ENCODE results near the gene FBXL17.

Gene FBXL17

GRCh38 chr5:107945061-107945460, 436.8 kb downstream of the FBXL17 start:
- no peak for DNase-seq

- no peak for DNase-seq
These were observed 438.0 kb downstream of the FBXL17 start for GRCh38 chr5:107943923-107944322.

DNA sequence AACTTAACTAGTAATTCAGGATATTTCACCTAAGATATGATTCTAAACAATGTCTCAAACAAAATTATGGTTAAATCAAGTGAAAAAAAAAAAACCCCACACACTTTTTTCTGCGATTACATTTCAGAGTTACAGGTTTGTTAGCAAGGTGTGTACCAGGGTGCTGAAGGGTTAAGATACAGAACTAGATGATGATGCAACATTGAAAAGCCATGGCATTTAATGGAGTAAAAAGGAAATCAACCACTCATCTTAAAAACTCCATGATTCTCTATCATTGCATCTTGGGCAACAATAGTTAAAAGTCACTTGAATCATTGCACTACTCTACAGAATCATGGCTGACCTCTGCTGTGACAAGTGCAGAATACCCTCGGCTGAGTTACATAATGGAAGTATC, 440.9 kb downstream of the FBXL17 start:
- DNase-seq: no peak

- DNase-seq: peak; percentile 55
These were observed 444.1 kb downstream of the FBXL17 start for GRCh38 chr5:107937651-107938355.

- peak; percentile 55 for DNase-seq
These were observed 444.7 kb downstream of the FBXL17 start for GRCh38 chr5:107937204-107937603.

DNA sequence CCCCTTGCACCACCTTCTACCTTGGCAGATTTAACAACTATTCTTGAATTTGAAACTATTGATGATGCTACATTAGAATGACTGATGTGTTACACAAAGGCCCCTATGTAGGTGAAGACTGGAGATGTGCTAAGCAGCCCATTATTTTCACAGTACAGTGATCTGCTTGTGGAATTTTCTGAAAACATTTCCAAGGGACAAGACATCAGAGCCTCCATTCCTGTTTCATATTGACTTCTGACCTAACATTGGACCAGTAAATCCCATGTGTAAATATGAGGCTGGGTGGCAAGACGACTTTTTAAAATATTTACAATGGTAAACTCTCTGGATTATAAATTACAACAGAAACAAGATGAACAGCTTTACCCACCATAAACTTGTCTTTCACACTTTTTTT, 445.4 kb downstream of the FBXL17 start:
- DNase-seq: no peak

DNA sequence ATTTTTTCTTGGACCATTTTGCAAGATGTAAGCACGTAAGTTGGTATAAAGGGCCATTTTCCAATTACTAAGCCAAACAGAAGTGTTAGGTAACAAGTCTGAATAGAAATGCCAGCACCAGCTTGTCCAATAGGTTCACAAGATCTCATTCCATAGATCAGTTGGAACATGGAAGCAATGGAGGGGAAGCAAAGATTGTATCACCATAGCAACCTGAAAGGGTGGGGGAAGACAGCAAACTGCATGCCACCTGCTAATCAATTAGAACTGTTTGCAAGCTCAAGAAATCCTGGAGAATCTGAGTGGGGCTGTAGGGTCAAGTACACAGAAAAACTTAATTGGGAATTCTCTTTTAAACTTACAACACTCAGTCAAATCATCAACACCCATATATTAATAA, 446.3 kb downstream of the FBXL17 start:
- peak; percentile 52 for DNase-seq

DNA sequence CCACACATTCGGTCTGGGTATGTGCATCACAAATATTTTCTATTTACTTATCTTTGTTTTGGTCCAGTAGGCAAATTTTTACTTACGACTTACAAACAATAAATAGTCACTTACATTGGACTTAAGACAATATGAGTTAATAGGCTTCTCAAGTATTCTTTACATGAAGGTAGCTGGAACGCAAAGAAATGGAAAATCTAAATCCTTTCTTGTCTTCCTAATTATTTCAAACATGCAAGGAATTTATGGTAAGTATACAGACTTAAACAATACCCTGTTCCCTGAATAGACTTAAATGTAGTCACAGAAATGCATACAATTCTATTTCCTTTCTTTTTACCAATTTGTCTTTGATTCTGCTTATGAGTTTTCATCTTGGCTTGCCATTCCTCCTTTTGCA, 448.6 kb downstream of the FBXL17 start:
- no peak for DNase-seq

DNA sequence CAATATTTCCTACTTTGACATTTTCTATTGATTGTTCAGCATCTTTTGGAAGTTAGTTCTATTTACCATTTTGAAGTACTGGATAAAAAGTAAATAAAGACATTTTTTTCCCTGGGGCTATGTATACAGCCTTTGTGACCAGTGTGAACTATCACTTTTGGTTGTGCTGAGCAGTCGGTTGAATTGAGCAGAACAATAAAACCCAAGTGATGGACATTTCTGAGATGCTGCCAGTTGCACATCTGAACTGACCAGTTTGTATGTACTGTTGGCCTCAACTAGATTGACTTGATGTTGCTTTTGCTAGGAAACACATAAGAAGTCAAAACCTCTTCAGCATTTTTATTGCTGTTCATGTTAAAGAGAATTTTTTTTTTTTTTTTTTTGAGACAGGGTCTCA, 451.0 kb downstream of the FBXL17 start:
- no peak for DNase-seq

- no peak for DNase-seq
These were observed 451.8 kb downstream of the FBXL17 start for GRCh38 chr5:107930092-107930491.

DNA sequence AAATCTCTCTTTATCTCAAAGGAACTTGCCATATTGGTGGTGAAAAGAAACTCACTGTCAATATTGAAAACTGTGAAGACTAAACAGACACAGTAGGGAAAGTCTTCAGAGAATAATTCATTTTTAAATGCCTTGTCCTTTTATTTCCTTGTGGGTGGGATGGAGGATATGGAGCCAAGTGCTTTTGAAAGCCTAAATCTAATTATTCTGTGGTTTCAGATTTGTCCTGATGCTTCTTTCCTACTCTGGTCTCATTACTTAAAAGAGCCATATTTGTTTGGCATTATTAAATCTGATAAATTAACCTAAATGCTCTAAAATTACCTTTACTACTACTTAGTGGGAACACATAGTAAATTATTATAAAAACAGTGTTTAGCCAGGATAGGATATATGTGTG, 452.8 kb downstream of the FBXL17 start:
- no peak for DNase-seq

GRCh38 chr5:107926121-107926520, 455.8 kb downstream of the FBXL17 start:
- no peak for DNase-seq

- no peak for DNase-seq
These were observed 456.7 kb downstream of the FBXL17 start for GRCh38 chr5:107925200-107925599.

DNA sequence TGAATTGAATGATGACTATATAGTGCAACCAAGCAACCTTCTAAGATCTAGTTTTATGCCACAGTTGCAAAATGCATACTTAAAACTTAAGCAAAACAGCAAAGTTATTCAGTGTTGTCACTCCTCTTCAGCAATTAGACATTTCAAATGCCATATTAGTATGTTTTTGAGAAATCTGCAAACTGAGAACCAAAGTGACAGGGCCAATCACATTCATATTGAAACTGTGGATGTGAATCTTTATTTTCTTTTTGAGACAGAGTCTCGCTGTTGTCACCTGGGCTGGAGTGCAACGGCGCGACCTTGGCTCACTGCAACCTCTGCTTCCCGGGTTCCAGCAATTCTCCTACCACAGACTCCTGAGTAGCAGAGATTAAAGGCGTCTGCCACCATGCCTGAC, 461.9 kb downstream of the FBXL17 start:
- no peak for DNase-seq

DNA sequence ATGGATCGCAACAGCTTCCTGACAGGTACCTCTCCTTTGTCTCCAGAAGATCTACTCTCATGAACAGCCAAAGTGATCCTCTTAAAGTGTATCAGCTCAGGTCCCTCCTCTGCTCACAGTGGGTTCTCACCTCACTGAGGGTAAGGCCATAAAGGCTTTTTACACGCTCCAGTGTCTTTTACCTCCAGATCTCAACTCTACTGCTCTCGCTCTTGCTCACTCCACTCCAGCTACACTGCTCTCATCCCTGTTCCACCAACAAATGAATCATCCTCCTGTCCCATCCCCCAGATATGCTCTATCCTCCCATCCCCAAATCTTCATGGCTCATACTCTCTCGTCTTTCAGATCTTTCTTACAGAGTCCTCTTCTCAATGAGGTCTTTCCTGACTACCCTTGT, 462.5 kb downstream of the FBXL17 start:
- no peak for DNase-seq

DNA sequence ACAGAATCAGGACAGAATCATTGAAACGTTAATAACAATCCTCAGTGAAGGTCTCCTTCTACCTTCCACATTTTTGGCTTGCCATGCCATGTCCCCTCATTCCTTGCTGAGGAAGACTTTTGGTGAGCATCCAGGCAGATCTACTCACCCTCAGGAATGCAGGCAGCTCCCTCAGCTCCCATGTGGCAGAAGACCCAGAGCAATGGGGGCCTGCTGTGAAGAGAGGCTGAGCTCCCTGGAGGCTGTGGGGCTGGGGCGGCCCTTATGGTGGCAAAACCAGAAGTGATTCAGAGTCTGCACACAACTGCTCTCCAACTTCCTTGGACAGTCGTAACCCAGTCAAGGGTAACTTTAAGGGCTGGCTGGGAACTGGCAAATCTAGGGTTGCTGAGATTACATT, 463.9 kb downstream of the FBXL17 start:
- no peak for DNase-seq

- no peak for DNase-seq
These were observed 464.9 kb downstream of the FBXL17 start for GRCh38 chr5:107916731-107917725.

- DNase-seq: no peak
These were observed 466.6 kb downstream of the FBXL17 start for GRCh38 chr5:107915176-107915812.

- DNase-seq: no peak
These were observed 468.4 kb downstream of the FBXL17 start for GRCh38 chr5:107913494-107913893.

DNA sequence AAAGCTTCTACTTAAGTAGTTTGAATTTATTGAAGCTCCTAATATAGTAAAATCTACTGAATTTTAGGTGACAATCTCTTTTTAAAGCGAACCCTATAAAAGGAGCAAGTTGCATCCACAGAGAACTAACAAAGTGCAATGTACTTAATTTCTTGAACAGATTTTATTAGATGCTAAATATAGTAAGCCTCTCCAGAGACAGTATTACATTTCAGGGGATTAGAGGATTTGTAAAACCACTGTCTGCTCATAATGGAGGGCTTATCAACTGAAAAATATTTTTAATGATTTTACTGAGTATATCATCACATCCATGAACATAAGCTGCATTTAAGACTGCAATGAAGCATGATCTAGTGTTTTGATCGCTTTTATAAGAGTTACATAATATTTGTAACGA, 481.2 kb downstream of the FBXL17 start:
- DNase-seq: no peak

GRCh38 chr5:107894361-107894760, 487.5 kb downstream of the FBXL17 start:
- no peak for DNase-seq

GRCh38 chr5:107893642-107894041, 488.3 kb downstream of the FBXL17 start:
- DNase-seq: no peak

- DNase-seq: no peak
These were observed 492.5 kb downstream of the FBXL17 start for GRCh38 chr5:107889387-107889786.

DNA sequence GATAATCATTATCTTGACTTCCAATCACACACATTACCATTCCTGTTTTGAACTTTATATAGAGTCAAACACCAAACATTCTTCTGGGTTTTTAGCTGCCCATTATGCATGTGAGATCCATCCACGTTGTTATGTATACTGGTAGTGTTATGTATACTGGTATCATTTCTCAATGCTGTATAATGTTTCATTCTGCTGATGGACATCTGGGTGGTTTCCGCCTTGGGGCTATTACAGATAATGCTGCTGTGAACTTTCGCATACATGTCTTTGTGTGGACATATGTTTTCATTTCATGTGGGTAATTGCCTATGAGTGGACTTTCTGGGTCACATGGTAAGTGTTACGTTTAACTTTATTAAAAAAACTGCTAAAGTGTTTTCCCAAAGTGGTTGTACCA, 493.4 kb downstream of the FBXL17 start:
- DNase-seq: no peak
